ENCODE data around the gene FMNL1. TPM values are rescaled to one million over a fixed set of nuclear protein-coding genes. Genes with fewer than 3 reads are reported as not detected.

The FMNL1 gene
- total RNA-seq, 1 donor from 2014 or later, result 3.3 TPM

DNA sequence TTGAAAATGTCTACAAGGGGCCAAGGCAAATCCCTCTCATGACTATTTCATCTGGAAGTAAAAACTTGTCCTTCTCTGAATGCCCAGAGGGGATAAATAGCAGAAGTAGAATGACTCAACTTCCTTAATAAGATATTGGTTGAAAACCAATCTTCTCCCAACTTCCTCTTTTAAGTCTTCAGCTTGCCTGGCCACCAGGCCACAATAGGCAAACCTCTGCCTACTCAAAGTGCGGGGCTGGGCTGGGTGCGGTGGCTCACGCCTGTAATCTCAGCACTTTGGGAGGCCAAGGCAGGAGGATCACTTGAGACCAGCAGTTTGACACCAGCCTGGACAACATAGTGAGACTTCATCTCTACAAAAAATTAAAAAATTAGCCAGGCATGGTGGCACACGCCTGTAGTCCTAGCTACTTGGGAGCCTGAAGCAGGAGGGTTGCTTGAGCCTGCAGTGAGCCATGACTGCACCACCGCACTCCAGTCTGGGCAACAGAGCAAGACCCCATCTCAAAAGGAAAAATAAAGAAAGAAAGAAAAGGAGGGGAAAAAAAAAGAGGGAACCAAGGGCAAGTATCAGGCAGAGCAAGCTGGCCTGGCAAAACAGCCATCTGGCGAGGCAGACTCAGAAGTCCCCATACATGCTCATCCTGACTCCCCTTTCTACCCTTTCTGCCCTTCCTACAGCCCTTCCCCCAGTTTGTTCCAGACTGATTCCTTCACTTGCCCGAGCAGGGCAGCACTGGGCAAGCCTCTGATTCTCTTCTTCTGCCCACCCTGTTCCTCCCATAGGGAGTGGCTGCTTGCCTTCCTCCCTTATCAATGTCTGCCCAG, 74.5 kb downstream of the FMNL1 start:
- no peaks in the 10 kb centered on the region for H3K27me3 Mint-ChIP-seq

DNA sequence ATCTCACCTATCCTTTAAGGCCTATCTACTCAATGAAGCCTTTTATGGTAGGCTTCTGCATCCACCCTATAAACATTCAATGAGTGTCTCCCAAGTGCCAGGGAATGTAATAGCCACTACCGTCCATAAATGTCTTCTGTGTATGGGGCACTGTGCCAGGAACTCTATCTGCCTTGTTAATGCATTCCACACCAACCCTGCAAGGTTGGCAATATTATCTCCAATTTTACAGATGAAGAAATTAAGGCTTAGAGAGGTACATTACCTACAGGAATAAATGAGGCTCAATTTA, 75.1 kb downstream of the FMNL1 start:
- no peak for DNase-seq (ENCODE audit: low spot score, unreplicated experiment)
- Mint-ChIP-seq H3K4me3 (ENCODE audit: low read depth) (no peak overlapping the region), H3K36me3 (ENCODE audit: insufficient read depth) (peaks cover 1% of the 10 kb centered on the region), H3K27ac (no peak overlapping the region), H3K9me3 (ENCODE audit: low read depth) (no peaks in the 10 kb centered on the region), H3K4me1 (ENCODE audit: low read depth) (peaks cover 8% of the 10 kb centered on the region), H3K27me3 (no peaks in the 10 kb centered on the region)
- TF ChIP-seq, protein P1, sequence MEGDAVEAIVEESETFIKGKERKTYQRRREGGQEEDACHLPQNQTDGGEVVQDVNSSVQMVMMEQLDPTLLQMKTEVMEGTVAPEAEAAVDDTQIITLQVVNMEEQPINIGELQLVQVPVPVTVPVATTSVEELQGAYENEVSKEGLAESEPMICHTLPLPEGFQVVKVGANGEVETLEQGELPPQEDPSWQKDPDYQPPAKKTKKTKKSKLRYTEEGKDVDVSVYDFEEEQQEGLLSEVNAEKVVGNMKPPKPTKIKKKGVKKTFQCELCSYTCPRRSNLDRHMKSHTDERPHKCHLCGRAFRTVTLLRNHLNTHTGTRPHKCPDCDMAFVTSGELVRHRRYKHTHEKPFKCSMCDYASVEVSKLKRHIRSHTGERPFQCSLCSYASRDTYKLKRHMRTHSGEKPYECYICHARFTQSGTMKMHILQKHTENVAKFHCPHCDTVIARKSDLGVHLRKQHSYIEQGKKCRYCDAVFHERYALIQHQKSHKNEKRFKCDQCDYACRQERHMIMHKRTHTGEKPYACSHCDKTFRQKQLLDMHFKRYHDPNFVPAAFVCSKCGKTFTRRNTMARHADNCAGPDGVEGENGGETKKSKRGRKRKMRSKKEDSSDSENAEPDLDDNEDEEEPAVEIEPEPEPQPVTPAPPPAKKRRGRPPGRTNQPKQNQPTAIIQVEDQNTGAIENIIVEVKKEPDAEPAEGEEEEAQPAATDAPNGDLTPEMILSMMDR (IDR thresholded peaks at IDR 0.05; ENCODE audit: unreplicated experiment), result no peak

More for the DNA sequence above, 74.5 kb downstream of the FMNL1 start:
- no peak overlapping the region for H3K4me3 Mint-ChIP-seq (ENCODE audit: low read depth)
- no peak overlapping the region for H3K27ac Mint-ChIP-seq
- TF ChIP-seq, protein P1 (IDR thresholded peaks at IDR 0.05; ENCODE audit: unreplicated experiment), result no peak
- peaks cover 8% of the 10 kb centered on the region for H3K4me1 Mint-ChIP-seq (ENCODE audit: low read depth)
- DNase-seq (ENCODE audit: low spot score, unreplicated experiment), result no peak
- H3K36me3 Mint-ChIP-seq (ENCODE audit: insufficient read depth), result peaks cover 1% of the 10 kb centered on the region
- H3K9me3 Mint-ChIP-seq (ENCODE audit: low read depth), result no peaks in the 10 kb centered on the region

Other genes starting within 250 kb of the FMNL1 start
- gene DCAKD, start 170.3 kb upstream of the FMNL1 start, total RNA-seq, result 65.0 and 68.1 TPM in 2 replicates
- gene NMT1, start 160.6 kb upstream of the FMNL1 start, total RNA-seq, result 97.4 and 98.7 TPM in 2 replicates
- 23.4 and 26.7 TPM in 2 replicates for gene PLCD3, start 89.4 kb upstream of the FMNL1 start, total RNA-seq
- gene ACBD4, start 86.2 kb upstream of the FMNL1 start, total RNA-seq, result 14.1 and 15.7 TPM in 2 replicates
- 32.9 and 33.3 TPM in 2 replicates for gene HEXIM1, start 73.4 kb upstream of the FMNL1 start, total RNA-seq
- 9.3 and 11.9 TPM in 2 replicates for gene HEXIM2, start 60.0 kb upstream of the FMNL1 start, total RNA-seq
- 0.24 TPM in 1 of 2 replicates, not detected in the other for gene SPATA32, start 40.2 kb downstream of the FMNL1 start, total RNA-seq
- gene MAP3K14, start 95.1 kb downstream of the FMNL1 start, total RNA-seq, result 7.8 and 8.7 TPM in 2 replicates
- 7.6 and 12.7 TPM in 2 replicates for gene ARHGAP27, start 211.0 kb downstream of the FMNL1 start, total RNA-seq

Measured in progenitor cell of endocrine pancreas (in vitro differentiated cells).